LHCN-M2 (cell line): ENCODE measurements around the gene TSKU. TPM values are rescaled to one million over a fixed set of nuclear protein-coding genes. Genes with fewer than 3 reads are reported as not detected.
"Not testable (repeated sequence)": the region's sequence is repeated elsewhere in the genome, so short reads cannot be mapped to it uniquely, and the experiment has no call there.

Source experiments
- DNase-seq: peaks from one replicate; pipeline ENCODE4 v3.0.0-alpha.2; 2012; ENCODE audit warnings: low read depth
- total RNA-seq: library from RNA; depleted of rRNA; stranded (reverse); fragments of >200 nt; gene quantifications from 2 replicates; pipeline ENCODE4 v1.2.3, GENCODE V29; 2014

Gene TSKU
- total RNA-seq, 1 experiment from 2014 or later, result 22.6 TPM

DNA sequence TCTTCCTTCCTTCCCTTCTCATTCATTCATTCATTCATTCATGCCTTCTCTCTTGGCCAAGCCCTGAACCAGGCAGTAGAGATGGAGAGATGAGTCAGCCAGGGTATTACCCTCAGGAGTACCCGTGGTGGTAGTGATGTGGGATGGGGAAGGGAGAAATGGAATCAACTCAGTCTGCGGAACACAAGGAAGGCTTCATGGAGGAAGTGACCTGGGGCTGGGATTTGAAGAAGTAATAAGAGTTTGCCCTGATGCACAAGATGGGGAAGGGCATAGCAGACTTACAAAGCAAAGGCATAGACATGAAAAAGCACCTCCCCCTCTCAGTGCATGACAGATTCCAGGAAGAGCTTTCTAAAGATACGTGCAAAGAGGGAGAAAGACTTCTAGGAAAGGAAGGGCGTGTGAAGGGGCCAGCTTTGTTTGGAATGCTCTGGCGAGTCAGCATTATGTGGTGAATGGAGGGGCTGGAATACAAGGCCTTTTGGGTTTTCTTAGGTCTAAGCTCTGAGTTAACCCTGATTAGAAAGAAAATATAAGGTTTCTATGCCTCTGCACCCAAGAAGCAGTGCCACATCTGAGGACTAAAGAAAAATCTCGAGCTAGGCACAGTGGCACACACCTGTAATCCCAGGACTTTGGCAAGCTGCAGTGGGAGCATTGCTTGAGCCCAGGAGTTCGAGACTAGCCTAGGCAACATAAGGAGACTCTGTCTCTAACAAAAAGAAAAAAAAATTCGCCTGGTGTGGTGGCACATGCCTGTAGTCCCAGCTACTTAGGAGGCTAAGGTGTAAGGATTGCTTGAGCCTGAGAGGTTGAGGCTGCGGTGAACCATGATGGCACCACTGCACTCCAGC, 41.2 kb downstream of the TSKU start:
- DNase-seq, result peak; percentile 48

DNA sequence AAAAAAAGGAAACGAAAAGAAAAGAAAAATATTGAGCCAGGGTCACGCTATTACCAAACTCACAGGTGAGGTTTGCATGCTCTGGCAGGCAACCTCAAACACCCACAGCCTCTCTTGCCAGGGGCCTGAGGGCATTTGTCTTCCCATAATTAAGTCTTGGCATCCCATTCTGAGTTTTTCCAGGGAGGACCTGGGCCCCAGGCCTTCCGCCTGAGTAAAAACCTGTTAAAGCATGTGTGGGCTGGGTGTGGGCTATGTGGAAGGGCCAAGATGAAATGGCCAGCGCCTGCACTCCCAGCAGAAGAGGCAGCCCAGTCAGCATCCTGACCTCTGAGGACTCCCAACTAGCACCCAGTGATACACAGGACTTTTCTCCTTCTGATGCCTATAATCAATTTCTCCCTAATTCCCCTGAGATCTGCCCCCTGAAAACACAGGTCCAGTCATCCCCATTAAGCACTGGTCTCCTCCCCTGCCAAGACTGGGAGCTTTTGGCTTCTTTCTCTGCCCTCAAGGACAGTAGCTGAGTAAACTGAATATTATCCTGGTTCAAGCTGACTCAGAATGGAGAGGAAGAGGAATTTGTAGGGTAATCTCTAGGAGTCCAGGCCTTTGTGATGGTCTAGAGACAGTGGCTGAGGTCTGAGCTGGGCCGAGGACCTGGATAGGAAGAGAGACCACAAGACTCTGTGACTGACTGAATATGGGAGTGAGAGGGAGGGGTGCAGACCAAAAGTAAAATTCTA, 42.0 kb downstream of the TSKU start:
- no peak for DNase-seq

DNA sequence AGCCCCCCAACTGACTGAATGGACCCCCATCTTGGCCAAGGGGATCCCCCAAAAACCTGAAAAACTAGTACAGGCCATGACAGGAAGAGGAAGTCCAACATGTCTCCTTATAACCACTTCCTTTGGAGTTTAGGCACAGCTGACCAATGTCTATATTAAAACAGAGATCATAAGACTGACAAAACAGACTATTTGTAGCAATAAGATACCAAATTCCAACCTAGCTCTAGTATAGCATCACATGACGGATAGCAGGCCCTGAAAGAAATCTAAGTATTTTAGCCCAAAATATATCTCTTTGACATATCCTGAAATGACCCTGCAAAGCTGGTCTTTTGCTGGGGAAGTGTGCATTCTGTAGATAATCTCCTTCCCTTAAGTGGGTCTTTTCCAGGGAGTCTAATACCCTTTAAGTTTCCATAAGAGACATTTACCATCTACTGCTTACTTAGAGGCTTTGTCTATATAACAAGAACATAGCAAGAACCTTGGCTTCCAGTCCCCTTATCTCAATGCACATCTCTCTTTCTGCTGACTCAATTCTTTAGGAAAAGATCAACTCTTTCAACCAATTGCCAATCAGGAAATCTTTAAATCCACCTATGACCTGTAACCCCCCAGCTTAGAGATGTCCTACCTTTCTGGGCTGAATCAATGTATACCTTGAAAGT, 42.7 kb downstream of the TSKU start:
- no peak for DNase-seq

DNA sequence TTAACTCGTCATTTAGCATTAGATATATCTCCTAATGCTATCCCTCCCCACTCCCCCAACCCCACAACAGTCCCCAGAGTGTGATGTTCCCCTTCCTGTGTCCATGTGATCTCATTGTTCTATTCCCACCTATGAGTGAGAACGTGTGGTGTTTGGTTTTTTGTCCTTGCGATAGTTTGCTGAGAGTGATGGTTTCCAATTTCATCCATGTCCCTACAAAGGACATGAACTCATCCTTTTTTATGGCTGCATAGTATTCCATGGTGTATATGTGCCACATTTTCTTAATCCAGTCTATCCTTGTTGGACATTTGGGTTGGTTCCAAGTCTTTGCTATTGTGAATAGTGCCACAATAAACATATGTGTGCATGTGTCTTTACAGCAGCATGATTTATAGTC, 43.4 kb downstream of the TSKU start:
- not testable (repeated sequence) for DNase-seq

DNA sequence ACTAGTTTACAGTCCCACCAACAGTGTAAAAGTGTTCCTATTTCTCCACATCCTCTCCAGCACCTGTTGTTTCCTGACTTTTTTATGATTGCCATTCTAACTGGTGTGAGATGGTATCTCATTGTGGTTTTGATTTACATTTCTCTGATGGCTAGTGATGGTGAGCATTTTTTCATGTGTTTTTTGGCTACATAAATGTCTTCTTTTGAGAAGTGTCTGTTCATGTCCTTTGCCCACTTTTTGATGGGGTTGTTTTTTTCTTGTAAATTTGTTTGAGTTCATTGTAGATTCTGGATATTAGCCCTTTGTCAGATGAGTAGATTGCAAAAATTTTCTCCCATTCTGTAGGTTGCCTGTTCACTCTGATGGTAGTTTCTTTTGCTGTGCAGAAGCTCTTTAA, 43.8 kb downstream of the TSKU start:
- DNase-seq, result not testable (repeated sequence)

DNA sequence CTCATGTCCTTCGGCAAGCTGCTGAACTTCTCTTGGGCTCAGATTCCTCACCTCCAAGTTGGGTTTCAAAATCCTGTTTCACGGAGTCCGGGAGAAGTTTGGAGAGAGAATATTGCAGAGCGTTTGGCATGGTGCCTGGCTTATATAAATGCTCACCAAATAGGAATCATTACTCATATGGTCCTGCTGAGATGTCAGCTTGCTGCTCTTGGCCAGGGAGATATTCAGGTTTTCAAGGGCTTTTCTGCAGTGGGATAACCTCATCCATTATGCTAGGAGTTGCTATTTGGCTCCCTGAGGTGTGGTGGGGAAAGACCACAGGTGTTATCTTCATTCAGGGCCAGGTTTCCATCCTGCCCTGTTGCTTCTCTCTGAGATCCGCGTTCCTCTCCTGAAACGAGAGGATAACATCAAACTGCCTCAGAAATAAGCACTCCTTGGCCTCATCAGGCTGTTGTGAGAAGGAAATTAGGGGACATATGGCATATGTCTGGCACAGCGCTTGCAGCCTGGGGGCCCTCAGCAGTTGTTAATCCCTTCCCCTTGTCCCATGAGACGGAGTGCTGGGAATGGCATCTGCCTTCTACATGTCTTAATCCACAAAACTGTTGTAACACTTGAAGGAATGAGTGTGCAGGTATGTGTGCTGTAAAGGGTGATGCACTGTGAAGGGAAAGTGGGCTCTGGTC, 47.6 kb downstream of the TSKU start:
- DNase-seq, result peak; percentile 17

DNA sequence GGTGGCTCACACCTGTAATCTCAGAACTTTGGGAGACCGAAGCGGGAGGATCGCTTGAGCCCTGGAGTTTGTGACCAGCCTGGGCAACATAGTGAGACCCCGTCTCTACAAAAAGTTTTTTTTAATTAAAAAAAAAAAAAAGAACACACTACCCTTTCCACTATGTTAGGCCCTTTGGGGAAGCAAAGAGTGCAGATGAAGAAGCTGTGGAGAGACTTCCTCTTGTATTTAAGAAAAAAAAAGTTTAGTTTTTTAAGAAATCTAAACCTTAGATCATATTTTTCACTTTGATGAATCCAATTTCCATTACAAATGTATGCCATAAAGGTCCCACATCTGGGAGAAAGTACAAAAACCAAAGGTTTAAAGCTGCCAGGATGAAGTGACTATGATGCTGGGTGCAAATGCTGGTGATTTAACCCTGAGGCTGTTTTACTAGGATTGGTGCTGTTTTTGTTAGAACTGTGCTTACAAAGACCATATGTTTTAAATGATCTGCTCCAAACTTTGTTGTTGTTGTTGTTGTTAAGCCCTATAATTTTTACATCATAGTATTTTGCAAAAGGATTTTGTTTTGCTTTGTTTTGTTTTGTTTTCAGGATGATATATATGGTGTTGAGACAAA, 48.6 kb downstream of the TSKU start:
- no peak for DNase-seq

DNA sequence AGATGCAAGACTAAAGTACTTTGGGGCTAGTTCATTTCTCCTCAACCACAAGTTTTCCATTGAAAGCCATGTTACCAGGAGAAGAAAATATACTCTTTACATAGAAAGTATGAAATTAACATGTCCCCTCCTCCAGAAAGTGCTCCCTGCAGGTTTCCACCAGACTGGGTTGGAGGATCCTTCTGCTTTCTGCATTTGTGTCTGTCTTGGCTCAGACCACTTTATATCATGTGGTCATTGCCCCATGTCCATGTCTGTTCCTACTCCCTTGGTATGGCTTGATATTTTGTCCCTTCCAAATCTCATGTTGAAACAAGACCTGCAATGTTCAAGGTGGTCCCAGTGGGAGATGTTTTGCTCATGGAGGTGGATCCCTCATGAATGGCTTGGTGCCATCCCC, 49.2 kb downstream of the TSKU start:
- DNase-seq, result no peak

DNA sequence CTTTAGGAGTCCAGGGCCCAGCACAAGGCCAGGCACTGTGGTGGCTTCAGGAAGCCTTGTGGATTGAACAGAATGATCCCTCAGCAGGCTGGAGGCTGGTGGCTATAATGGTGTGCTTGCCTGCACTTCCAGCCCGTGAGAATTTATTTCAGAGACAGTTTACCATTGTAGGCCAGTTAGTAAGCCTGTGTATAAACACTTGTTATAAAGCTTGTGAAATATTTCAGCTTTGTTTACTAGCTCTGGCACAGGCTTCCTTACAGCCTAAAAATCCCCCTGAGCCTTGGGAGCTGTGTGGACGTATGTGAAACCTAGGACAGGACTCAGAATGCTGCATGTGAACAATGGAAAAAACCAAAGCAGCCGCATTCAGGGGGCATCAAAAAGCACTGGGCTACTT, 51.0 kb downstream of the TSKU start:
- no peak for DNase-seq

DNA sequence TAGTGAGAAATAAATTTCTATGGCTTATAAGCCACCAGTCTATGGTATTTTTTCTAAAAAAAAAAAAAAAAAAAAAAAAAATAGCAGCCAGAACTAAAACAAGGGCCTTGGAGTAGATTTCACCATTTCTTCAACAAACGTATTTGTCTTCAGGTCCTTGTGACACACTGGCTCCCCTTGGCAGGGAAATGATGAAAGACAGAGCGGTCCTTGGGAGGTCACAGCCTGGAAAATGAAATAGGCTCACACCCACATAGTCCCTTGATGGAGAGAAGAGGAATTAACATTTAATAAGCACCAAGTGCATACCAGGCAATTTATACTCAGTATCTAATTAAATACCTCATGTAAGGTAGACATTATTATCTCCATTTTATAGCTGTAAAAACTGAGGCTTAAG, 51.9 kb downstream of the TSKU start:
- no peak for DNase-seq

DNA sequence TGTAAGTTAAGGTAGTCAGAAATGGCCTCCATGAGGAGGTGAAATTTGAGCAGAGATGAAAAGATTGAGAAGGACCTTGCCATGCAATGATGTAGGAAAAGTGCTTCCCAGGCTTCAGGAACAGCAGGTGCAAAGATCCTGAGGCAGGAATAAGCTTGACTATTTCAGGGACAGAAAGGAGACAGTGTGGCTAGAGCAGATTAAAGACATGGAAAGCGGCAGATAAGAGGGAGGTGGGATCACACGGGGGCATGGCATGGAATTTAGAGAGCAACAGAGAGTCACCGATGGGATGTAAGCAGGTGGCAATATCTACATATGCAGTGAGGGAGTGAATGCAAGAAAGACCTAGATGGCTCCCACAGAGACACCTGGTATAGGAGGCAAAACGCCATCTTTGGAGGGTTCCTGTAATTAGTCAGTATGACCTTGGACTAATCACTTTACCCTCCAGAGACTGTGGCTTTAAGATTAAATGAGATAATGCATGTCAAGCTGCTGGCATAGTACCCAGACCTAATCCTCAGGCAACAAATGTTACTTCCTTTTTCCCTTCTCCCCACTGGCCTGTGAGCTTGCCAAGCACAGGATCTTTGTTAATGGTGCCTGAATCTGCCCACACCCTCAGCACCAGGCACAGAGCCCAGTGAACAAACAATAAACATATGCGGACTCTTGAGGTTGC, 52.9 kb downstream of the TSKU start:
- DNase-seq, result peak; percentile 44

DNA sequence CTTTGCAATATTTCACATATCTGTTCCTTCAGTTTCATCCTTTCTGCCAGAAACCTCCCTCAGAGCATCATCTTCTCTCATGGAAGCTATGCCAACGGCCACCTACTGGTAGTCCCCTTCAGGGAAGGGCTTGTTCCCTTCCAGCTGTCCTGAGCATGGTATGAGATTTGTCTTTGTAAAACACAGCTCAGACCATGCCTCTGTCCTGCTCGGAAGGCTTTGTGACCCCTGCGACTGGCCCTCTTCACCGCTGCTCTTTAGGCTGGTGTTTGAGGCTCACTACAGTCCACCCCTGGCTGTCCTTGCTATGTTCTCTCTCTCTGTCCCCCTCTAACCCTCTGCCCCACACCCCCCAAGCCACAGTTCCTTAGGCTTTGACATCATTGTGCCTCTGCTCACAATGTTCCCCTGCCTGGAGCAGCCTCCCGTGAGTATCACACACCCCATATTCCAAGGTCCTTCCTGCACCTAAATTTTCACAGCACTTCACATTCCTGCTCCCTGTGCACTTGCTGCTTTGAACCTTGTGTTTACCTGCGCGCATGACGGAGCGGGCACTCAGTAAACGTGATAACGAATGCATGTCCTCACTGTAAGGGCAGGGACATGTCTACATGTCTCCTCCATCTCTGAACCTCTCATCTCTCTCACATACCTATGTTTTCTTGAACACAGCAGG, 53.6 kb downstream of the TSKU start:
- no peak for DNase-seq

DNA sequence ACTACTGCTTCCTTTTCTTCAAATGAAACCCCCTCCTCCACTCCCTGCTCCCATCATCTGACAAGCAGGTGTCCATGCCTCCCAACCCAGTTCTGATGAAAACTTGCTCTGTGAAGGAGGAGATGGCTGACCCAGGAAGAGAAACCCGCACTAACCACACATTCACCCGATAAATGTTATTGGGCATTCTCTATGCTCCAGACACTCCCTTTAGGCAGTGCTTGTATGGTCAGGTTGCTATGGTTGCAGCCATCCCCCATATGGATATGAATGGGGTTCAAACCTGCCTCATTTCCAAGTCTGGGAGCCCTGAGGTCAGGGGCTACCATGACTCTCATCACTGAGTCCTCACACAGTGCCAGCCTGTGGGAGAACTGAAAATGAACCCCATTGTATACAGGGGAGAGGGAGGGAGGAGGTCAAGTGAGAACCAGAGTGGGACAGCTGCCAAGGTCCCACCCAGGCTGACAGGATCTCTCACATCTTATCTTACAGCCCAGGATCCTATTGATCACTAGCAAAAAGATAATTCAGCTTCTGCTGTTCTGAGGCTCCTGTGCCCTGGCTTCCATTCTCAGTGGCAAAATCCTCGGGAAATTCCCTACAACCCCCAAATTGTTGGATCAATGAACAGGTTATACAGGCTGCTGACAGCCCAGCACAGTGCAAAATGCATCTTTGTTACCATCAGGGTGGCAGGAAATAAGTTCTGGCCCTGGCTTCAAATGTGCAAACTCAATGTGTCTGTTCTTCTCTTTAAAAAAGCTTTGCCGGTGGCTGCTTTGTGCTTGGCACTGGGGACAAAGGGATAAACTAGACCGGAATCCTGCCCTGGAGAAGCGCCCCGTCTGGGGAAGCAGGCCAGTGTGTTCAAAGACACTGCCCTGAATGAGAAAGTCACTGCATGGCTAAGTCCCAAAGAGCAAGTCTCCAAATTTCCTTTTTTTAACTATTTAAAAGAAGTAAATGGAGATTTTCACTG, 54.8 kb downstream of the TSKU start:
- DNase-seq, result no peak

DNA sequence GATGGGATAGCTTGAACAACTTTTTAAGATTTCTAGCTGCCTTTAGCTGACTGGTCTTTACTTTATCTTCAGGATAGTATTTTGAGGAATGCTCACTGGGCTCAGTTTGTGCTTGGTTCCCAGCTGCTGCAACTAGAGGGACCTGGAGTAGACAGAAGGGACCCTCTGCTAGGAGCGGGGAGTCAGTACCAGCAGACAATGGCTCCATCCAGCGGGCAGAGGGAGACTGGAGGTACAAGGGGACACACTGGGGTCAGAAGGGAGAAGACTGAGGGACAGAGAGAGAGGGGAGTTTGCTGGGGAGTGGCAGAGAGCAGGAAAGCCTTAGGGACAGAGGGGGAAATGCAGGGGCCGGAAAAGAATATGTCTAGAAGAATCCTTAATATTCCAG, 55.5 kb downstream of the TSKU start:
- DNase-seq, result no peak

DNA sequence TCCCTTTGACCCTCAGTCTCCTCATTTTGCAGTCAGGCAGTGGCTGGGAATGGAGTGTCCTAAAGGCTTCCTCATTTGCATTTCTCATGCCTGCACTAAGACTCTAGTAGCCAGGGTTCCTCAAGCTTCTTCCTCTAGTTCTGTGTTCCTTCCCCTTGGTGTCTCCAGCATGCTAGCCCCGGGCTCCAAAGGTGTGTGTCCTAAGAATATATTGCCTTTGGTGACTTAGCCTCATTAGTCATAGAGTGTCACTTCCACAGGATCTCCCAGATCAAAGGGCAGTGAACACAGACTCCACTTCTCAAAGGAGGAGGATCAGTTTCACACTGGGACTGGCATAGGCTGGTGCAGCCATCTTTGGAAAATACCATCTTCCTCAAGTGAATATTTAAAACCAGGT, 56.2 kb downstream of the TSKU start:
- no peak for DNase-seq

DNA sequence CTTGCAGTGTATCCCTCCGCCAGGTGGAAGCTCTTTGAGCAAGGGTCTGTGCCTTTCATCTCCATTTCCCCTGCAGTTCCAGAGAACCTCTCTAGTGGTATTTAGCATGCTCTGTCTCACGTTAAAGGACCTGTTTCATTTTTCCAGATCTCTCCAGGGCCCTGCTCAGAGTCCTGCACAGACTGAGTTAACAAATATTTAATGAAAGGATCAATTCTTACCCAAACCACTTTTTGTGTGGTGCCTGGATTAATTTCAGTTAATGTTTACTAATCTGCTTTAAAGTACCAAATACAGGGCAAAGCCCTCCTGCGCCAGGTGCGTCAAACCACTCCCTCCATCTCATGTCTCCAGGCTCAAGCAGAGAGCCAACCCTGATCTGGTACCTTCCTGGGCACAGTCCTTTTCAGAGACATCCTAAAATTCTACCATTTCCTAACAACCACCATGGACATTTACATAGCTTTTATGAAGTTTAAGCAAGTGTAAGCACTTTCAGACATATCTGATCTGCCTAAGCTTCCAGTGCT, 58.8 kb downstream of the TSKU start:
- DNase-seq, result no peak

DNA sequence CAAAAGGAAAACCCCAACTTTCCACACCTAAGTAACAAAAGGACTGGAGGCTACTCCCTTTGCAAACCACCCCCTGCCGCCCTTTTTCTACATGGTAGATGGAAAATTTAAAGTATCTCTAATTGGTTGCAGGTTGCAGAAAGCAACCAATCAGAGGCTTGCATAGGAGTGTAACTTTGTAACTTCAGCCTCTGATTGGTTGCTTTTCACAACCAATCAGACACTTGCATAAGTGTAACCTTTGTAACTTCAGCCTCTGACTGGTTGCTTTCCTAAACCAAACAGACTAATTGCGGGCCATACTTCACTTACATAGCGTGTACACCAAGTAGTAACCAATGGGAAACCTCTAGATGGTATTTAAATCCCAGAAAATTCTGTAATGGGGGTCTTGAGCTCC, 60.8 kb downstream of the TSKU start:
- no peak for DNase-seq

DNA sequence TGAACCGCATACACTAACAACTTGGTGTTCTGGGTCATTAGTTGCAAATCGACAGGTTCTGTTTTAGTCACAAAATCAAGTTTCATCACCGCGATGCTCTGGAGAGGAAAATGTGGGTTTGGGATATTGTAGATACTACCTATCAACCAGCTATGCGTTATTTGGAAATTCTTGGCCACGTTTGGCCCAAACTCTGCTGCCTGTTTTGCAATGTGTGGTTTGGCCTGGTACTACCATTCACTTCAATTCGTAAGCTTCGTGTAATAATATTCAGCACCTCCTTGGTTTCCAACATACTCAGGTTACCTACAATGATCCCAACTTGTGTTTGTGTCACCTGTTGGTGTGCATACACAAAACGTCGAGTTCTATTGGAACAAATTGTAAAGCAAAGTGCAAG, 61.4 kb downstream of the TSKU start:
- no peak for DNase-seq

DNA sequence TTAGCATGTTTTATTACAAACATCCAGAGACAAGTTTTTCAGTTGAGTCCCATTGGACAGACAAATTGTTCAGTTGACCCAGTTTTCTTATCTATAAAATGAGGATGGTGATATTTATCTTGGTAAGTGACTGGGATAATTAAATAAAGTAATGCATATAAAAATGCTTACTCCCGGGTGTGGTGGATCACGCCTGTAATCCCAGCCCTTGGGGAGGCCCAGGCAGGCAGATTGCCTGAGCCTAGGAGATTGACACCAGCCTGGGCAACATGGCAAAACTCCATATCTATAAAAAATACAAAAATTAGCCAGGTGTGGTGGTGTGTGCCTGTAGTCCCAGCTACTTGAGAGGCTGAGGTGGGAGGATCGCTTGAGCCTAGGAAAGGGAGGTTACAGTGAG, 61.9 kb downstream of the TSKU start:
- DNase-seq, result no peak
